HG03045 (cell line): ENCODE data around the gene LCE3E.

Experiments used
- ATAC-seq: cut with Tn5 transposase; IDR thresholded peaks from one replicate; pipeline ENCODE4 v1.9.1; 2021; ENCODE audit warnings: mild to moderate bottlenecking, moderate library complexity; ENCODE audit not compliant: unreplicated experiment

The LCE3E gene

GRCh38 chr1:152517237-152517811 lies 49.3 kb downstream of the LCE3E start:
- ATAC-seq: no peak

- ATAC-seq: no peak
These were observed 50.5 kb downstream of the LCE3E start for GRCh38 chr1:152516082-152516481.
